H1 (cell line): ENCODE results near the gene CUL4B. TPM values are rescaled to one million over a fixed set of nuclear protein-coding genes. Genes with fewer than 3 reads are reported as not detected.

Experiments used
- CTCF ChIA-PET: fragments of 300-600 bp; sonication (Branson Sonifier 250); formaldehyde crosslinking; loops from one replicate; lab custom pipeline; 2021; ENCODE audit not compliant: partially characterized antibody; lab: Charles Lee
- POLR2A ChIA-PET: fragments of 300-600 bp; sonication (Branson Sonifier 250); formaldehyde crosslinking; loops from one replicate; lab custom pipeline; 2021; ENCODE audit warnings: inconsistent platforms; ENCODE audit not compliant: partially characterized antibody; lab: Charles Lee
- DNase-seq, 2 experiments: peaks; one replicate each; pipeline versions ENCODE4 v3.0.0 to v3.0.0-alpha.2; 2010 to 2022; ENCODE audit warnings: low spot score in 2 of 2, low read depth in 1 of 2, mixed read lengths in 1 of 2
- FAIRE-seq: peaks from 2 replicates; lab custom pipeline; 2011; peaks lifted over from hg19 to GRCh38; lab: Jason Lieb, UNC
- H2AFZ ChIP-seq: 2 replicates; pipeline ENCODE4 v1.8.1; 2012; ENCODE audit warnings: low read length, inconsistent platforms
- H2AK5ac ChIP-seq: 2 replicates; pipeline ENCODE4 v1.6.1; 2013; ENCODE audit warnings: low read depth, low read length
- H2BK120ac ChIP-seq: replicated peaks from 2 replicates; pipeline ENCODE3; 2013; ENCODE audit warnings: low read depth, low read length, inconsistent platforms
- H2BK12ac ChIP-seq: 2 replicates; pipeline ENCODE4 v1.6.1; 2013; ENCODE audit warnings: low read depth, low read length
- H2BK15ac ChIP-seq: 2 replicates; pipeline ENCODE4 v1.6.1; 2013; ENCODE audit warnings: low read length
- H2BK20ac ChIP-seq: 2 replicates; pipeline ENCODE4 v1.6.1; 2013; ENCODE audit warnings: low read length
- H2BK5ac ChIP-seq: 2 replicates; pipeline ENCODE4 v1.6.1; 2013; ENCODE audit warnings: low read depth, low read length
- H3K14ac ChIP-seq: 2 replicates; pipeline ENCODE4 v1.6.1; 2013; ENCODE audit warnings: inconsistent platforms; ENCODE audit not compliant: insufficient read length
- H3K18ac ChIP-seq: 2 replicates; pipeline ENCODE4 v1.6.1; 2013; ENCODE audit warnings: low read length; ENCODE audit errors: extremely low read depth
- H3K23ac ChIP-seq: 2 replicates; pipeline ENCODE4 v1.6.1; 2013; ENCODE audit warnings: inconsistent platforms; ENCODE audit not compliant: insufficient read length
- H3K23me2 ChIP-seq: 2 replicates; pipeline ENCODE4 v1.6.1; 2013; ENCODE audit warnings: low read depth, low read length
- H3K27ac ChIP-seq: 2 replicates; pipeline ENCODE4 v1.6.1; 2011; ENCODE audit warnings: low read depth, low read length, inconsistent platforms
- H3K27me3 ChIP-seq, 4 experiments: replicated peaks in 1 of 4; 1 replicate in 1 of 4; 2 replicates in 3 of 4; pipeline versions ENCODE4 v1.6.1 to v1.8.1; 2011 to 2013; ENCODE audit warnings: low read length in 3 of 4, mild to moderate bottlenecking in 3 of 4, inconsistent platforms in 2 of 4, mixed read lengths in 2 of 4, moderate library complexity in 1 of 4; ENCODE audit not compliant: control insufficient read depth in 3 of 4, insufficient read depth in 3 of 4; ENCODE audit errors: extremely low read depth in 1 of 4
- H3K36me3 ChIP-seq, 4 experiments: 2 replicates each; pipeline versions ENCODE4 v1.6.1 to v1.8.1; 2011 to 2013; ENCODE audit warnings: mild to moderate bottlenecking in 4 of 4, low read length in 3 of 4, moderate library complexity in 2 of 4, control low read depth in 1 of 4, inconsistent platforms in 1 of 4; ENCODE audit not compliant: insufficient read depth in 4 of 4, control insufficient read depth in 2 of 4
- H3K4ac ChIP-seq: replicated peaks from 2 replicates; pipeline ENCODE3; 2013; ENCODE audit warnings: low read length, low read depth, mixed read lengths, inconsistent platforms; ENCODE audit not compliant: insufficient read length
- H3K4me1 ChIP-seq, 4 experiments: replicated peaks in 1 of 4; 1 replicate in 1 of 4; 2 replicates in 3 of 4; pipeline versions ENCODE4 v1.6.1 to v1.8.1; 2011 to 2013; ENCODE audit warnings: low read length in 3 of 4, inconsistent platforms in 2 of 4, mixed read lengths in 1 of 4; ENCODE audit not compliant: insufficient read depth in 4 of 4, control insufficient read depth in 3 of 4
- H3K4me2 ChIP-seq, 2 experiments: 2 replicates each; pipeline versions ENCODE4 v1.6.1 to v1.8.1; 2011 to 2013; ENCODE audit warnings: low read depth in 2 of 2, low read length in 2 of 2, control low read depth in 1 of 2, inconsistent platforms in 1 of 2, mild to moderate bottlenecking in 1 of 2; ENCODE audit not compliant: insufficient read depth in 1 of 2
- H3K4me3 ChIP-seq, 4 experiments: fragments of 200-600, 300-600 bp in 1 of 4; sonication (generic), shearing (Covaris generic), sonication (Bioruptor Twin) in 1 of 4; 2 replicates each; pipeline versions ENCODE4 v1.5.1 to v1.8.1; 2011 to 2016; ENCODE audit warnings: low read length in 4 of 4, low read depth in 3 of 4, control low read depth in 2 of 4, inconsistent platforms in 2 of 4, mild to moderate bottlenecking in 2 of 4, mixed read lengths in 1 of 4, moderate library complexity in 1 of 4; ENCODE audit not compliant: insufficient read depth in 2 of 4; ENCODE audit errors: extremely low read depth in 1 of 4
- H3K56ac ChIP-seq: replicated peaks from 2 replicates; pipeline ENCODE3; 2013; ENCODE audit warnings: low read depth, mild to moderate bottlenecking, mixed read lengths, low read length, inconsistent platforms; ENCODE audit not compliant: insufficient read length
- H3K79me1 ChIP-seq: 2 replicates; pipeline ENCODE4 v1.6.1; 2013; ENCODE audit warnings: low read depth, low read length, control low read depth
- H3K79me2 ChIP-seq, 2 experiments: 2 replicates each; pipeline versions ENCODE4 v1.6.1 to v1.8.1; 2012 to 2013; ENCODE audit warnings: low read length in 2 of 2, mild to moderate bottlenecking in 2 of 2, inconsistent platforms in 1 of 2; ENCODE audit not compliant: insufficient read depth in 2 of 2, control insufficient read depth in 1 of 2
- H3K9ac ChIP-seq, 4 experiments: replicated peaks in 1 of 4; 1 replicate in 1 of 4; 2 replicates in 3 of 4; pipeline versions ENCODE4 v1.6.1 to v1.8.1; 2011 to 2013; ENCODE audit warnings: low read depth in 3 of 4, low read length in 3 of 4, control low read depth in 2 of 4, mild to moderate bottlenecking in 2 of 4, moderate library complexity in 2 of 4, inconsistent platforms in 1 of 4; ENCODE audit errors: extremely low read depth in 1 of 4
- H3K9me3 ChIP-seq, 2 experiments: 2 replicates each; pipeline versions ENCODE4 v1.6.1 to v1.8.1; 2012 to 2013; ENCODE audit warnings: mild to moderate bottlenecking in 2 of 2, moderate library complexity in 2 of 2, control low read depth in 1 of 2, inconsistent platforms in 1 of 2, low read depth in 1 of 2, low read length in 1 of 2, mixed read lengths in 1 of 2; ENCODE audit not compliant: insufficient read depth in 2 of 2
- H4K20me1 ChIP-seq, 2 experiments: replicated peaks in 1 of 2; 2 replicates each; pipeline versions ENCODE3 to v1.8.1; 2011 to 2013; ENCODE audit warnings: inconsistent platforms in 2 of 2, low read length in 2 of 2, mild to moderate bottlenecking in 1 of 2; ENCODE audit not compliant: insufficient read depth in 2 of 2, control insufficient read depth in 1 of 2
- H4K5ac ChIP-seq: 2 replicates; pipeline ENCODE4 v1.6.1; 2013; ENCODE audit warnings: low read length, low read depth, mixed read lengths, inconsistent platforms; ENCODE audit not compliant: insufficient read length
- H4K8ac ChIP-seq: 2 replicates; pipeline ENCODE4 v1.8.0; 2013; ENCODE audit warnings: mild to moderate bottlenecking, moderate library complexity, low read length, inconsistent platforms; ENCODE audit not compliant: insufficient read depth; ENCODE audit errors: extremely low read depth
- H4K91ac ChIP-seq: replicated peaks from 2 replicates; pipeline ENCODE3; 2013; ENCODE audit warnings: low read length, mixed read lengths, inconsistent platforms; ENCODE audit not compliant: insufficient read length
- BRCA1 ChIP-seq: IDR thresholded peaks from 2 replicates; pipeline ENCODE4 v1.6.1; 2012; ENCODE audit warnings: low read depth, low read length, improper control_type of control experiment
- CREB1 ChIP-seq: IDR thresholded peaks from 2 replicates; pipeline ENCODE4 v1.6.1; 2012; ENCODE audit warnings: inconsistent platforms
- CTCF ChIP-seq, 3 experiments: IDR thresholded peaks; 1 replicate in 2 of 3; 2 replicates in 1 of 3; pipeline versions ENCODE4 v1.5.1 to v1.6.1; 2011; ENCODE audit warnings: low read length in 3 of 3, mild to moderate bottlenecking in 3 of 3, inconsistent platforms in 2 of 3, low read depth in 1 of 3, moderate library complexity in 1 of 3; ENCODE audit not compliant: insufficient read depth in 1 of 3; ENCODE audit errors: control extremely low read depth in 1 of 3
- JUND ChIP-seq: IDR thresholded peaks from 2 replicates; pipeline ENCODE4 v1.6.1; 2011; ENCODE audit warnings: mild to moderate bottlenecking, improper control_type of control experiment, low read length
- KDM1A ChIP-seq: fragments of 200-600, 300-600 bp; sonication (generic); IDR thresholded peaks from 2 replicates; pipeline ENCODE4 v1.7.1; 2016; ENCODE audit warnings: mild to moderate bottlenecking, low read length, borderline replicate concordance
- POLR2A ChIP-seq, 2 experiments: IDR thresholded peaks; 1 replicate in 1 of 2; 2 replicates in 1 of 2; pipeline ENCODE4 v1.6.1; 2011; ENCODE audit warnings: low read depth in 2 of 2, low read length in 2 of 2, mild to moderate bottlenecking in 2 of 2; ENCODE audit errors: control extremely low read depth in 1 of 2
- TAF1 ChIP-seq: IDR thresholded peaks from 2 replicates; pipeline ENCODE4 v1.6.1; 2011; ENCODE audit warnings: mild to moderate bottlenecking, low read depth, low read length
- TAF7 ChIP-seq: optimal IDR thresholded peaks from 2 replicates; pipeline ENCODE3; 2011; ENCODE audit warnings: low read depth, mild to moderate bottlenecking, inconsistent platforms, low read length, moderate library complexity, borderline replicate concordance
- WGBS, 2 experiments: shearing (Covaris generic) in 1 of 2; methylation state at CpG; one replicate each; pipeline versions ENCODE4 v1.1.6 to v1.1.7; 2013 to 2015; ENCODE audit warnings: low lambda C conversion rate in 2 of 2, mixed read lengths in 2 of 2, inconsistent platforms in 1 of 2, low coverage in 1 of 2, missing lambda C conversion rate in 1 of 2; ENCODE audit not compliant: insufficient replicate concordance in 2 of 2, insufficient coverage in 1 of 2, insufficient read length in 1 of 2; ENCODE audit errors: extremely low coverage in 1 of 2, missing lambda C conversion rate in 1 of 2; 5-methylcytosine and 5-hydroxymethylcytosine counted together
- polyA plus RNA-seq, 7 experiments: library from polyadenylated mRNA; depleted of rRNA in 3 of 7; stranded (reverse) in 5 of 7; unstranded in 2 of 7; fragments of >200 nt in 5 of 7; fragments of 200-250 nt in 2 of 7; gene quantifications; 1 replicate in 5 of 7; 2 replicates in 1 of 7; 4 replicates in 1 of 7; pipeline versions ENCODE4 v1.2.1 to v1.2.3, GENCODE V29; 2011 to 2013; ENCODE audit warnings: missing spikeins in 2 of 7, mixed read lengths in 2 of 7
- total RNA-seq: library from RNA; stranded (reverse); fragmentation: NEBNext Ultra II Directional; extraction: Animal tissue kit (Norgen Biotek cat#: 25700); gene quantifications from 2 replicates; pipeline ENCODE4 v1.2.1, GENCODE V29; 2021

The CUL4B gene
- total and polyA plus RNA-seq, 2 of the 8 experiments (the other 6 are each of a cell fraction or from before 2014, with no cell fraction given): 11.7 to 44.0 TPM

GRCh38 chrX:120485638-120486520 lies 74.9 kb downstream of the CUL4B start:
- H2BK5ac ChIP-seq: peak overlapping the region; percentile 61; the same call in 1 of the 2 replicates
- no peak overlapping the region for H2BK15ac ChIP-seq
- no peaks in the 10 kb centered on the region for H3K79me1 ChIP-seq
- H2AFZ ChIP-seq: peak overlapping the region; percentile 90
- peak overlapping the region; percentile 62 to 76 for H3K4me2 ChIP-seq
- H3K23me2 ChIP-seq: no peaks in the 10 kb centered on the region
- H4K20me1 ChIP-seq: no peaks in the 10 kb centered on the region
- no peak overlapping the region for H2BK120ac ChIP-seq
- FAIRE-seq (no peak), DNase-seq (peak; percentile 53 to 63)
- H3K4me1 ChIP-seq: 0 out of 7 replicates have a peak, but pooled peaks cover 0 to 2% (median 0%) of the 10 kb centered on the region in 4 experiments
- no peaks in the 10 kb centered on the region for H3K79me2 ChIP-seq
- H3K27me3 ChIP-seq: no peaks in the 10 kb centered on the region
- ChIA-PET POLR2A (interaction anchor here (0.7 to 1.1 kb wide), 2 partner anchors 15 to 17 kb away, joined by 4 read pairs; partner anchors contain the start of gene LAMP2), CTCF (interaction anchor here (0.8 to 1.9 kb wide), 18 partner anchors 10 to 226 kb away, joined by 3 to 5 read pairs (median 4); partner anchors contain the start of gene TMEM255A)
- H3K4me3 ChIP-seq: peak overlapping the region; percentile 36 to 63 (median 48)
- no peak overlapping the region for H2AK5ac ChIP-seq
- H2BK12ac ChIP-seq: no peak overlapping the region
- no peak overlapping the region for H3K14ac ChIP-seq
- WGBS, 2 experiments: 4% methylated on average over 38 of the region's 39 CpGs; no CpG with 5 or more reads in 1 of the 2 experiments
- H4K91ac ChIP-seq: no peak overlapping the region
- no peak overlapping the region for H3K23ac ChIP-seq
- peak overlapping the region; percentile 54 for H4K5ac ChIP-seq
- no peak overlapping the region for H2BK20ac ChIP-seq
- peak overlapping the region; percentile 58; the same call in 1 of the 2 replicates for H3K27ac ChIP-seq
- H4K8ac ChIP-seq: no peak overlapping the region
- H3K4ac ChIP-seq: no peak overlapping the region
- no peaks in the 10 kb centered on the region for H3K9me3 ChIP-seq
- H3K56ac ChIP-seq: no peak overlapping the region
- no peak overlapping the region; the same call in 1 of the 2 replicates for H3K18ac ChIP-seq
- peak overlapping the region; percentile 37 to 84 (median 59) for H3K9ac ChIP-seq
- no peaks in the 10 kb centered on the region for H3K36me3 ChIP-seq
- TF ChIP-seq JUND: no peak
- peak; percentile 37 to 70 for TF ChIP-seq POLR2A (IDR thresholded peaks at IDR 0.05; ENCODE audit: control extremely low read depth in 1 of 2, low read depth in 2 of 2, low read length in 2 of 2)
- peak; percentile 63; the same call in 1 of the 2 replicates for TF ChIP-seq TAF1
- TF ChIP-seq CREB1: no peak
- no peak for TF ChIP-seq KDM1A
- TF ChIP-seq CTCF (IDR thresholded peaks at IDR 0.05; ENCODE audit: control extremely low read depth in 1 of 3, insufficient read depth in 1 of 3, low read depth in 1 of 3, low read length in 3 of 3): peak; percentile 6 to 58 (median 53)
- no peak for TF ChIP-seq BRCA1
- peak; percentile 29 for TF ChIP-seq TAF7
